Stimulated activated CD4-positive, alpha-beta T cell treated with anti-CD3 and anti-CD28 coated beads, Interleukin-1b, Interleukin-23, amount 100 ng/mL, for 4 hours (primary cell): ENCODE results near the gene STPG4.

Source experiments
- DNase-seq, 2 donors: peaks; one replicate each; pipeline ENCODE4 v3.0.0-alpha.2; 2020; ENCODE audit warnings: low read depth in 2 of 2

STPG4 gene

DNA sequence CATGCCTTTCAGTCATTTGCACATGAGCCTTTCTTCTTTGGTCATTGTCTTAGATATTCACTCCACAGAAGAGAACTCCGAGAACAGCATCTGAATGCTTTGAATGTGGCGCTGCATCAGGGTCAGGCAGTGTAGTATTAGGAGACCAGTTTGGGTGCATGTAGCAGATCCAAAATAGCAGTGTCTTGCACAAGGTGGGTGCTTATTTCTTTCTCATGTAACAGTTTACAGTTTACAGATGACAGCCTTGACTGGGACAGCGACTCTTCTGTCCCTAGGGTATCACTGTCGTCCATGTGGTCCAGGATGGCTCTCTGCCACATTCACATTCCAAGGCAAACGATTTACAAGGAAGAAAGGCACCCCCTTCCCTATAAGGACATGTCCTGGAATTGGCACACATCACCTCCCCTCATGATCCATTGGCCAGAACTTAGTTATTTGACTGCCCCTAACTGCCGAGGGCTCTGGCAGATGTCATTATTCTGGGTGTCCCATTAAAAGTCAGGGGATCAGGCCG is 101.0 kb downstream of the STPG4 start:
- no peak for DNase-seq

DNA sequence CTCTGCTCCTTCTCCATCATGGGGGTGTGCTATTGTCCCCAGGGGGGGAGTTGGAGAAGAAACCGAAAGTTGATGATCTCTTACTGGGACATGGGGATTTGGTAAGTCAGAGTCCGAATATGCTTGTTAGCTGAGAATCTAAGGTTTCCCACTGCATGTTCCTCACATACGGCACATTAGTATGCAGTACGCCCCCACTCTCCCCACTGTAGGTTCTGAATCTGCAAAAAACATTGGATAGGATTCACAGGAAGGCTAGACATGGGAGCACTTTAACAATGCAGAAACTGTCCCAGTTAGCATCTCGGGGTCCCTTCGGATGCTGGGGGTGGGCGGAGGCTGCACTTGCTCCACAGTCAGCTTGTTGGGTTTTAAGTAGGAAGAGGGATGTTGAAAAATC is 102.3 kb downstream of the STPG4 start:
- no peak for DNase-seq

DNA sequence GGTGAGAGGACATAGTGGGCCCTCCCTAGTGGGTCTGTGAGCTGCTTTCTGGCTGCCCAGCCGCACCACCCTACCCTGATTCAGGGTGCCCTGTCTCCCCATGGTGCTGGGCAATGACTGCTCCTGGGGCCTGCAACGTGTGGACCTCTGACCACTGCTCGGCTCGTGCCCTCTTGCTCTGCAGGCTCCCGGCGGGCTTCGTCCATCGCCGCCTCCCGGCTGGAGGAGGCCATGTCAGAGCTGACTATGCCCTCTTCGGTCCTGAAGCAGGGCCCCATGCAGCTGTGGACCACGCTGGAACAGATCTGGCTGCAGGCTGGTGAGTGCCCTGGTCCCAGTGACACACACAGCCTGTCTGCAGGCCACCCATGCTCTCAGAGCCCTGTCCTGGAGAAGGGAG is 103.5 kb downstream of the STPG4 start:
- DNase-seq = no peak

DNA sequence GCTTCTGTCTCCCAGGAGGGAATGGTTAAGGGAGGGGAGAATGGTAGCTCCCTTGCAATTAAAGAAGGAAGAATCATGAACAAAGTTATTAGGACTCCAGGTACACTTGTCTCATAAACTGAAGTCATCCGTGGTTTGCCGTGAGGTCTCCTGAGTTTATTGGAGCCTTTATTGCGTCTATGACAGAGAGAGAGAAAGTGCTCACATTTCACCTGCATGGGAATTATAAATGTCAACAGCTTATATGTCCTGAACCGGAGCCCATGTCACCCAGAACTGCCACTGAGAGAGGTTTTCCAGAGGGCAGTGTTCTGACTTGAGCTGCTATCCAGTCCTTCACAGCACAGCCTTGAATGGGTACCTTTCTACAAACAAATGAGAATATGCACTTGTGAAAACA is 104.3 kb downstream of the STPG4 start:
- no peak for DNase-seq

DNA sequence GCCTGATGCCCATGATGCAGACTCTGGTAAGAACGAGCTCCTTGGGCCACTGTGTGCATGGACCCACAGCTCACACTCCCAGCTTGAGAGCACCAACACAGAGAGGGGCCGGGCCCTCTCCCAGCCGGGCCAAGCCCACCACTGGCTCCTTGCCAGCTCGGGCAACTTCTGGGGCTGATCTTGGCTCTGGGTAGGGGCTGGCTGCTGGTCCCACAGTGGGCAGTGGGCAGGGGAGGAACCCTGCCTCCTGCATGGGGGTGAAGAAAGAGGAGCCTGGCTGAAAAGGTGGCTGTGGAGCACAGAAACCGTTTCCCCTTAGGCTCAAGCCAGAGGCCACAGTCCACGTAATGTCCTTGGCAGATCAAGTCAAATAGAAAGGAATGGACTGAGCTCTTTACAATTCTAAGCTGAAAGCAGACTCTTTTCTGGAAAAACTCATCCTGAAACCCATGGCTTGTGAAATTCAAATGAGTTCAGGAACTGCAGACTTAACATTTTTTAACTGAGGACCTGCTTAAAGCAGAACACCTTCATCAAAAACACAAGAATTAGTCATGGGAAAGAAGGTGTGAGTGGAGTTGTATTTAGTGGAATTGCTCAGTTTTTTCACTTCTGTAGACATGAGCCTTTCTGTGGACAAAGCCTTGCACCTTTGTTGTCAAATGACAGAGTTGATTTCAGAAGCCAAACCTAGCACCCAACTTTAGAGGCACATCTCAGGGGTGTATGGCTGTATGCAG is 104.9 kb downstream of the STPG4 start:
- DNase-seq = no peak

DNA sequence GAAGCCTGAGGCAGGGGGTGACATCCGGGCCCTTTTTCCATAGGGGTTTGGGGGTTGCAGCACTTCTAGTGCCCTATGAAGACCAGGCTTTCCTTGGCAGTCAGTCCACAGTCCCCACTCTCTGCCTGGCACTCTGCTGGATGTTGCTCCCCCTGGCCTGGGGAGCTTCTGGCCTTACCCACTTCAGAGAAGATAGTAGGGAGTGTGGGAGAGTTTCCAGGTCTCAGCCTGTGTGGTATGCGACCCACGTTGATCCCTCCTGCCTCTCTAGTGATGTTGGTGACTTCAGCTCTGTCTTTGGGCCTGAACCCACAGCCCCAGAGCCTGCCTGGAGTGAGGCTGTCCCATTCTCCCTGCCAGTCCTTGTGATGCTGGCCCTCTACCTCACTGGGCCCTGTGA is 105.6 kb downstream of the STPG4 start:
- no peak for DNase-seq

DNA sequence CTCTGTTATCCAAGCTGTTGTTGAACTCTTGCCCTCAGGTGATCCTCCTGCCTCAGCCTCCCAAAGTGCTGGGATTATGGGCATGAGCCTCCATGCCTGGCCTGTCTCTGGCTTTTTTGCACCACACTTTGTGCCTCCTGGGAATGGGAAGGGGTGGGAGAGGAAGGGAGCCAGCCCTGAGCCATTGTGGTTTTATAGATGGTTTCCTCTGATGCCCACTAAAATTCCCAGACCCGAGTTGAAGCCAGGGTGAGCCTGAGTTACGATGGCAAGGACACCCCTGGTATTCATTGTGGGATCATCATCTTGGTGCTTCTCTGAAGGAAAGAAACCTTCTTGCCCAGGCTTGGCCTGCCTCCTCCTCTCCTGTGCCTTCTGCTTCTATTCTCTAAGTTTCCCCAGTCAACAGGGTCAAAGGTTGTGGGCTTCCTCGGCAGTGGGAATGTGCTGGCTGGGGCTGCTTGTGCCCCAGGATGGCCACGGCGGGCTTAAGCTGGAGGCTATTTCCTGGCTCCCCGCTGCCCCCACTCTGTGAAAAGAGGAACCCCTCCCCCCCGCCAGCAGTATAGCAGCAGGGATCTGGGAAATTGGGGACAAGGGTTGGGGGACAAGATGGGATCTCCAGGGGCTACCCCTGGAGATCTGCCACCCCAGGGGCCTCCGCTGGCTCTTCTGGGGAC is 106.2 kb downstream of the STPG4 start:
- DNase-seq = no peak

DNA sequence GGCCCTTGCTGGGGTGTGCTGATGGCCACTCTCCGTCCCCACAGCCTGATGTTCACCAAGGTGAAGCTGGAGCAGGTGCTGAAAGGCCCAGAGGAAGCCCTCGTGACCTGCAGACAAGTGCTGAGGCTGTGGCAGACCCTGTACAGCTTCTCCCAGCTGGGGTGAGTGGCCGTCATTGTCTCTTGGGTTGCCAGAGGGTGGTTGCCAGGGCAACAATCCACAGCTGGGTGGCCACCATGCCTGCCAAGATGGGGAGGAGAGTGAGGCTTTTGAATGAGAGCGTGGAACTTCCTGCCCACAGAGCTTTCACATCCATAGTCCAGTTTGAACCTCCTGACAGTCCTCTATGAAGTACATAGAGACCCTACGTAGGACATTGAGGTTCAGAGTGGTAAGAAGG is 108.8 kb downstream of the STPG4 start:
- DNase-seq = no peak

DNA sequence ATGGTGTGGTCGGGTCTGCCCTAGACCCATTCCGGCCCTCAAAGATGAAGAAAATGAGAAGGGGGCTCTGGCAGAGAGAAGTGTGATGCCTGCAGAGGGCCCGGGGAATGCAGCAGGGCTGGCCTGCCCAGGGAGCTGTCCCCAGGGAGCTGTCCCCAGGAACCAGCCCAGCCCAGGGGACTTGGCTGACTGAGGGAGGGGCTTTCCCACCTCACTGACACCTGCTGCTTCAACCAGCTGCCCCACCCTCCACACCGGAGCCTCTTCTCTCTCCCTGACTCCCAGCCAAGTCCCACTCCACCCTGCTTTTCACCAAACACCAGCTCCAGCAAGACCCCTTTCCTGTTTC is 111.2 kb downstream of the STPG4 start:
- DNase-seq = no peak

DNA sequence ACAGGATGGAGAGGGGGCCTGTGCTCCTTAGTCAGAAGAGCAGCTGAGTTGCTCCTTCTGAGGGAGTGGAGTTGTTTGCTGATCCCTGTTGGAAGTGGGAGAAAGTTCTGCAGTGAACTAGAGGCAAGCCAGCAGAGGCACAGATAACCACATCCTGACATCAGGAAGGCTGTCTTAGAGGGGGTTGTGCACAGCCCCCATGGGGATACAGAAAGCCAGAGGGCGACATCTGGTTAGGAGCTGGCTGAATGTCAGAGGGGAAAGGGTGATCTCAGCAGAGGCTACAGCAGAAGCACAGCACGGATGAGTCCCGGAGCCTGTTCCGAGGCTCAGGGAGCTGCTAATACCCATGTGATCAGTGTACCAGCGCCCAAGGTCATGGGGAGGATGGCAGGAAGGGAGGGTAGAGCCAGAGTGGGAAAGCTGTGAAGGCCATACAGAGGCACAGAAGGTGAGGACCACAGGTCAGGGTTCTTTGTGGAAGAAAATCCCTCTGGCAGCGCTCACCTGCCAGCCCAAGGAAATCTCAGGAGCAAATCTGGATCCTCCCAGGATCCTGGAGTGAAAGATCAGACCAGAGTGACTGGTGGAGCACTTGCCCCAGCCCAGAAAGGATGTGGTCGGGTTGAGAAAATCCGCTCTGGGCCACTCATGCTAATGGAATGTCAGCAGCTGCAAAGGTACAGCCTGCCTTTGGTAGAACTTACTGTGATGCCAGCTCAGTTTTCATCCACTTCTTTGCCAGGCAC is 111.8 kb downstream of the STPG4 start:
- DNase-seq = no peak

DNA sequence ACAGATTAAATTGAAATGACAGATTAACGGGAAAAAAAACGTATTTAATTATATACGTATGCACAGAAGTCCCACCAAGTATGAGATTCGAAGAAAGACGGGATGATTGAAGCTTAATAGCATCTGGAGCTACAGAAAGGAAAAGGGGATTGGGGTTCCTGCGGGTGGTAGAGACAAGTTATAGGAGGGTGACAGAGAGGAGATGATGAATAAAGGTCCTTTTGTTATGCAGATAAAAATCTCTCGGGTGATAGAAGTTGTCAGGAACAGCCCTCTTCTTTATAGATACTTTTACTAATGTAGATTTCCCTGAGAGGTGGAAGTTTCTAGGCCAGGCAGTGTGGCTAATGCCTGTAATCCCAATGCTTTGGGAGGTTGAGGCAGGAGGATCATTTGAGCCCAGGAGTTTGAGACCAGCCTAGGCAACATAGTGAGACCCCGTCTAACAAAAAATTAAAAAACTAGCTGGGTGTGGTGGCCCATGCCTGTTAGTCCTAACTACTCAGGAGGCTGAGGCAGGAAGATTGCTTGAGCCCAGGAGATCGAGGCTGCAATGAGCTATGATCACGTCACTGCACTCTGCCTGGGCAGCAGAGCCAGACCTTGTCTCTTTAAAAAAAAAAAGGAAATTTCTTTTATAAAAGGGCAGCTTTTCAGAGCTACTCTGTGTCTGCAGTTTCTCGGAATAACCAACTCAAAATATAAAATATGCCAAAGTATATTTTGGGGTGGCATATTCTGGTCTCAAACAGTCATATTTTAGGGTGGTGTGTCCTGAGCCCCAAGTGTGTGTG is 113.0 kb downstream of the STPG4 start:
- no peak for DNase-seq

DNA sequence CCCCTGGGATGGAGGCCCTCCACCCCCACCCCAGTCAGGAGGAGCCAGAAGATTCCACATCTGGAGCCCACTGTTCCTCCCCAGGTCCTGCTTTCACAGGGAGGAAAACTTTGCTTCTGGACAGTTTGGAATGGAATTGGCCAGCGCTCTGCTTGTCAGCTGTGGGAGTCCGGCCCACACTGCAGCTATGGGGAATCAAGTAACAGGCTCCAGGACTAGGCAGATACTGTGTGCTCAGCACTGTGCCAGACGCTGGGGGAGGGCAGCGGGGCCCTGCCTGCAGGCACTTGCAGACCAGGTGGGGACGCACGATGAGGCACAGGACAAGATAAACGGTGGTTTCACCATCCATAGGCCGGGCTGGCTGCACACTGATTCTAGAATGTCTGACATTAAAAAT is 114.0 kb downstream of the STPG4 start:
- DNase-seq = no peak

DNA sequence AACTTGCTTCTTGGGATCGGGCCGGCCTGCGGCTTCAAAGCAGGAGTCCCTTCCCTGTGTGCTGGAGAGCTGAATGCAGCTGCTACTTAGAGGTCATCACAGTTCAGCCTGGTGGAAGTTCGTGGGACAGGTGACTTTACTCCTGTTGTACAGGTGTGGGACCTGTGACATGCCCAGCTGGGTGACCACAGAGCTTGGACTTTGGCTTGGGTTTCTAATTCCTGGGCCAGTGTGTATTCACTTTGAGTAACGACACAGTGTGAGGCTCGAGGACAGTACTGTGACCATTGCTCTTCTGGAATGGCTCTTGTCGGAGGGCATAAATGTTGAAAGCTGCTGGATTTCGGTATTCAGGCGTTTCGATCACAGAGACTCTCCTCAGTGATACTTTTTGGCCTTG is 114.5 kb downstream of the STPG4 start:
- DNase-seq = no peak

DNA sequence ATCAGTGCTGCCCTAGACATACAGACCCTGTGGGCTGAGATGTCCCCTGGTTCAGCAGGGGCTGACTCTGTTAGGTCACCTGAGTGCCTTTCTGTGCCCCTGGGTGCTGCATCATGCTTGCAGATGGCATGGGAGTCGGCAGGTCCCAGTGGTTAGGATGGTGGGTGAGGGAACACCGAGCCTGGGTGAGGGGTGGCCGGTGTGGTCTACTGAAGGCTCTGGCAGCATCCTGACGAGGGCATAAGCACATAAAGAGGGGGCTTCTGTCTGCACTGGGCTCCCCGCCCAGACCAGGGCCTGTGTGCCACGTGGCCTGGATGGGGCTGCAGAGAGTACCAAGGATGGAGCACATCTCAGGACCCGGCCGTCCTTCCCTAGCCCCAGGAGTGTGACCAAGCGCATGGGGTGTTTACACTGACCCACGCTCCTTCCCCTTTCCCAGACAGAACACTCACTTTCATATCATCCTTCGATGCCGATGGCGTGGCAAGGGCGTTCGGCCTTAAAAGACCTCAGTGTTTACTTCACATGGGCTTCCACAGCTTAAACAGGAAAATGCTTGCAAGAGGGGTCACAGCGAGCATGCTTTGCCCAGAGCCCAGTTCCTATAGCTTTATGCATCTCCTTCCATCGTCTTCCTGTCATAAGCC is 115.1 kb downstream of the STPG4 start:
- no peak for DNase-seq

DNA sequence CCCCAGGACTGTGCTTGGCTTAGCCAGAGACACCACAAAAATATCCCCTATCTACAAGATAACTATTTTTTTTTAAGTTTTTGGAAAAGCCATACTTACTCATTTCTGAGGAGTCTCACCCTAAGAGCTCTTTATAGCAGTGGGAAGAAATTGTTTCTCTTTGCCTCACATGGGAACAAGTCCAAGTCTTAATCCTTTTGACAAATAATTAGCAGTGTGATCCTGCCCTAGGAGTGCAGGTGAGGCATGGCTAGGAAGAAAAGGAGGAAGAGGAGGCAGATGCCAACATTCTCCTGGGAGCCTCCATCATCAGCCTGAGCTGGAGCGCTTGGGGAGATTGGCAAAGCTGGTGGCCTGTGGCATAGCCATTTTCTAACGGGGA is 115.6 kb downstream of the STPG4 start:
- DNase-seq = no peak

DNA sequence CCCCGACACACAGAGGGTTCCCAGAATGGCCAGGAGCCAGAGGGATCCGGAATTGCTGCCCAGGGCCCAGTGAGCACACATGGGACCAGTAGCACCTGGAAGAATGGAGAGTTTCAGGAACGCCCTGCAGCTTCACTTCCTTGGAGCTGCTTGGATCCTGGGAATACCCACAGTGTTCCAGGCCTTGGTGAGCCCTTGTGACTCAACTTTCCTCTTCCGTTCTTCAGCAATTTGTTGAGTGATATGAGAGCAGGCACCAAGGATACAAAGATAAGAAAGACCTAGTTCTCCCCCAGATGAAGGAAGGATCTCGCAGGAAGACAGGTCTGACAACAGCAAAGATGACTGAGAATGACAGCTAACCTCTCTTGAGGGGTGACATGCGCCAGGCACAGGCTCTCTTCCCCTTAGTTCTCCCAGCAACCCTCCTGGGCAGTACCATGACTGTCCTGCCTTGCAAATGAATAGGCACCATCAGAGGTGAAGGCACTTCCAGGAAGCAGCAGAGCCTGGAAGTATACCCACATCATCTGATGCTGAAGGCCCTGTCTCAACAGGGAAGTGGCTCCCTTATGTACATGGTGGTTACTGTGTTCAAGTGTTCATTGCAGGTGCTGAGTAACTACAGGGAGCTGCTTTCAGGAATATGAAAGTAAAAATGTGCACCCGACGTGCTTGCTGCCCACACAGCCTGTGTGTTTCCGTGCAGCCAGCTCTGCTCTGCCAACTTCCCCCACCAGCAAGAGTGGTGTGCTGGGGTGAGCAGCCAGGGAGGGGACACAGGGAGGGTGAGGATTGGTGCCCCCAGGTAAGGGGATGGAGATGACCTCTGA is 116.2 kb downstream of the STPG4 start:
- peak in 1 of 2 donors; percentile 6 for DNase-seq

DNA sequence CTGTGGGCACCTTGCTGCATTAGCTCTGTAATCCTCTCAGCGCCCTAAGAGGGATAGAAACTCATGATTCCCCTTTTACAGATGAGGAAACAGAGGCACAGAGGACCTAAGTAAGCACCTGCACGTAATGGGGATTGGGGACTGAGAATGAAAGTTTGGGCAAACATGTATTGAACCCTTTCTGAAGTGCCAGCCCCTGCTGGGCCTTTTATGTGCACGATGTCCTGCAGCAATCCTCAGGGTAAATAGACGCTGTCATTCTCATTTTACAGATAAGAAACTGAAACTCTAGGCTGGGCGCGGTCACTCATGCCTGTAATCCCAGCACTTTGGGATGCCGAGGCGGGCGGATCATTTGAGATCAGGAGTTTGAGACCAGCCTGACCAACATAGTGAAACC is 117.4 kb downstream of the STPG4 start:
- no peak for DNase-seq
